Measurements from ENCODE around the gene EZH2. TPM values are rescaled to one million over a fixed set of nuclear protein-coding genes. Genes with fewer than 3 reads are reported as not detected.

Gene EZH2
- total and polyA plus RNA-seq, 9 donors = 13.1 to 30.2 (median 22.8) TPM

DNA sequence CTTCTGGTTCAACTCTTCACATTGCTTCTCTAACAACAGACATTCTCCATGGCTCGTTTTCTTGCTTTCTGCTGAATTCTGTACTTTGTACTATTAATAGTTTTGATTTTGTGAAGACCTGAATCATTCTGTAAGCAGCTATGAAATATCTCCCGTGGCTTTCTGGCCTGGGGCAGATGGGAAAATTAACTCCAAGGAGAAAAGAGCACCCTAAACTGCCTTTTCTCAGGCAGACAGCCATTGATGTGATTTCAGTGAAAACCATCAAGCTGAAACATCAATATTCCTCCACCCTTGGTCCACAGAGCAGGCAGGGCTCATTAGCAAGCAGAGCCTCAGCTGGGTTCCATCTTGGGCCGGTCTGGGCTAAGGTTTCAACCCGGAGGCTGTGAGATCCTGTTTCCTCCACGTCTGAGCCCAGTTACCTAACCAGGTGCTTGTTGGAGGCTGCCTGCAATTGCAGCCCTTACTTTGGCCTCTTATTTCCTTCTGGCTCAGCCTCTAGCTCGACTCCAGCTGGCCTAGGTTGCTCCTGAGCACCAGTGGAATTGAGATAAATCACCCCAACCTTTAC, 21.1 kb upstream of the EZH2 start:
- peaks cover 7% of the 10 kb centered on the region for H3K27me3 ChIP-seq (ENCODE audit: control insufficient read depth, insufficient read depth, low read length)
- H3K4me1 ChIP-seq (ENCODE audit: control insufficient read depth, insufficient read depth, low read length) = no peaks in the 10 kb centered on the region
- WGBS (ENCODE audit: insufficient coverage) = 9% methylated on average over 4 of the region's 6 CpGs
- H3K27ac ChIP-seq (ENCODE audit: low read length) = no peak overlapping the region
- no peak for DNase-seq
- H3K9me3 ChIP-seq (replicated peaks; ENCODE audit: control insufficient read depth, low read depth, low read length) = no peaks in the 10 kb centered on the region
- H3K36me3 ChIP-seq (ENCODE audit: control insufficient read depth, insufficient read depth, low read length) = no peaks in the 10 kb centered on the region
- H3K4me3 ChIP-seq (ENCODE audit: low read length) = no peak overlapping the region

DNA sequence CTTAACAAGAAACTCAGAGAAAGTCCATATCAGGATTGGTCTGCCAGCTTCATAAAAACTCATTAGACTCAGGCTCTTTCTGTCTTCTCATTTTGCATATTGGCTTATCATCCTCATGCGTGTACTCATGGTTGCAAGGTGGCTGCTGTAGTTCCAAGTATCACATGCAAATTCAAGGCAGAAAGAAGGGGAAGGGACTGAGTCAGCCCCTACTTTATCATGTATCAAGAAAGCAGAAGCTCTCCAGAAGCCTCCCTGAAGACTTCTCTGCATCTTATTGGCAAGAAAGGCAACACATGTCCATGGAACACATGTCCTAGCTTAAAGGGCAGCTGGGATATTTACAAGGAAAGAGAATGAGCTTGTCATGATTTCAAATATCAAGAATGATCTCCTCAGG, 19.4 kb upstream of the EZH2 start:
- Histone ChIP-seq H3K36me3 (ENCODE audit: control insufficient read depth, insufficient read depth, low read length) (no peaks in the 10 kb centered on the region), H3K27ac (ENCODE audit: low read length) (no peak overlapping the region), H3K4me3 (ENCODE audit: low read length) (no peak overlapping the region), H3K9me3 (replicated peaks; ENCODE audit: control insufficient read depth, low read depth, low read length) (no peaks in the 10 kb centered on the region), H3K4me1 (ENCODE audit: control insufficient read depth, insufficient read depth, low read length) (no peaks in the 10 kb centered on the region), H3K27me3 (ENCODE audit: control insufficient read depth, insufficient read depth, low read length) (peaks cover 4% of the 10 kb centered on the region)
- DNase-seq = no peak
- 80% methylated on average over 1 of the region's 1 CpG for WGBS (ENCODE audit: insufficient coverage)

DNA sequence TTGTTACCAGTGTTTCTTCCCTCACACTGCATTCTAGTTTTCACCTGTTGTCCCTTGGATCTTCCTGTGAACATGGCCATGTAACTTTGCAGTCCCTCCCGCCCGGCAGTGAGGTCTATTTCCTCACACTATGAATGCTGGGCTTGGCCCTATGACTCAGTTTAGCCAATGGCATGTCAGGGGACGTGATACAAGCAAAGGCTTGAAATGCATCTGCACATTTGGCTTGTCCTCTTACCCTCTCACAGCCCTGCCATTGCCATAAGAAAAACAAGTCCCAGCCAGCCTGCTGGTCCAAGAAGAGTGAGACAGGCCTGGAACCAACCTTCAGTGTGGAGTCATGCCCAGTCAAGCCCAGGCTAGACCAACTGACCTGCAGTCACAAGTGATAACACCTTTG, 17.1 kb upstream of the EZH2 start:
- WGBS (ENCODE audit: insufficient coverage) = 84% methylated on average over 3 of the region's 3 CpGs
- no peaks in the 10 kb centered on the region for H3K4me1 ChIP-seq (ENCODE audit: control insufficient read depth, insufficient read depth, low read length)
- H3K4me3 ChIP-seq (ENCODE audit: low read length) = no peak overlapping the region
- H3K36me3 ChIP-seq (ENCODE audit: control insufficient read depth, insufficient read depth, low read length) = no peaks in the 10 kb centered on the region
- H3K27me3 ChIP-seq (ENCODE audit: control insufficient read depth, insufficient read depth, low read length) = no peaks in the 10 kb centered on the region
- no peak overlapping the region for H3K27ac ChIP-seq (ENCODE audit: low read length)
- DNase-seq = no peak
- H3K9me3 ChIP-seq (replicated peaks; ENCODE audit: control insufficient read depth, low read depth, low read length) = no peaks in the 10 kb centered on the region

DNA sequence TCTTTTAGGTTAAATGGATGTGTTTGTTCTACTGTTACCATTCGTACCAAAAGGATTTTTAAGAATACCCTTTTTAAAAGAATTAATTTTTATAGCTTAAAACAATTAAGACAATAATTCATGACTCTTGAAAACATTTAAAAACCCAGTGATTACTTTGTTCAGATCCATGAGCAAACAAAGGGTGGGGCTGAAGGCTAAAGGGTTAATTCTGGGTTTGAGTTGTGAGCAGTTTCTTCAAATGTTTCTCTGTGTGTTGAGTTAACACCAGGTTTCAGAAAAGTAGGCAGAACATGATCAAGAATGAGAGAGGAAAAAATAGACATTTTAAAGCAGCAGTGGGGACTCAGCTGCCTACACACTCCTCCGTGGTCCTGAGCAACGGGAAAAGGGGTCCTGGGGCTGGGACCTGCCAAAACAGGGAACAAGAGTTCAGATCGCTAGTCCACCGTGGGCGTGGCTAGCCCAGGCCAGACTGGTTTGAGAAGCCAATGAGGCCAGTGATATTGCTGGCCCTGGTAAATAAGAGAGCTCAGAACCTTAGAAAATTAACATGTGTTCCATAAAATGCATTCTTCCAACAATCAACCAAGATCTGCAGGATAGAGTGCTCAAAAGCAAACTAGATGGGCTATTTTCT, 14.9 kb upstream of the EZH2 start:
- H3K27ac ChIP-seq (ENCODE audit: low read length) = no peak overlapping the region
- H3K4me1 ChIP-seq (ENCODE audit: control insufficient read depth, insufficient read depth, low read length) = no peaks in the 10 kb centered on the region
- no peaks in the 10 kb centered on the region for H3K9me3 ChIP-seq (replicated peaks; ENCODE audit: control insufficient read depth, low read depth, low read length)
- no peak for DNase-seq
- WGBS (ENCODE audit: insufficient coverage) = 17% methylated on average over 5 of the region's 6 CpGs
- no peak overlapping the region for H3K4me3 ChIP-seq (ENCODE audit: low read length)
- no peaks in the 10 kb centered on the region for H3K27me3 ChIP-seq (ENCODE audit: control insufficient read depth, insufficient read depth, low read length)
- no peaks in the 10 kb centered on the region for H3K36me3 ChIP-seq (ENCODE audit: control insufficient read depth, insufficient read depth, low read length)

DNA sequence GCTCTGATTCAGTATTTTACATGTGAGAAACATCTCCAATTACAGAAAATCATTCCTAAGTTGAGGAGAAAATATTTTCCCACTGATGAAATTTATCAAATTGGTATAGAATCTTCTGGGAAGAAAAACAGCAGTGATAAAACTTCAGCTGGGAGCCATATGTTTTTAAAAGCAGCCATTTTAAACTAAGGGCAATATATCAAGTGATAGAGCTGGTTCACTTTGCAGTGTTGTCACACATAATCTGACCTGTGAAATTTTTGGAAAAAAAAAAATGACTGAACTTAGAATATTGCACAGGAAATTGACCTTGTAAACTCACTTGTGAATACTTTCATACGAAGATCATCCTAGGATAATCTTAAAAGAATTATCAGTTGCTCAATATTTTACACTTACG, 10.5 kb upstream of the EZH2 start:
- Histone ChIP-seq H3K4me1 (ENCODE audit: control insufficient read depth, insufficient read depth, low read length) (no peaks in the 10 kb centered on the region), H3K9me3 (replicated peaks; ENCODE audit: control insufficient read depth, low read depth, low read length) (no peaks in the 10 kb centered on the region), H3K4me3 (ENCODE audit: low read length) (no peak overlapping the region), H3K36me3 (ENCODE audit: control insufficient read depth, insufficient read depth, low read length) (no peaks in the 10 kb centered on the region), H3K27me3 (ENCODE audit: control insufficient read depth, insufficient read depth, low read length) (no peaks in the 10 kb centered on the region), H3K27ac (ENCODE audit: low read length) (no peak overlapping the region)
- no peak for DNase-seq
- WGBS (ENCODE audit: insufficient coverage) = no CpG with 5 or more reads among the region's 2 CpGs

DNA sequence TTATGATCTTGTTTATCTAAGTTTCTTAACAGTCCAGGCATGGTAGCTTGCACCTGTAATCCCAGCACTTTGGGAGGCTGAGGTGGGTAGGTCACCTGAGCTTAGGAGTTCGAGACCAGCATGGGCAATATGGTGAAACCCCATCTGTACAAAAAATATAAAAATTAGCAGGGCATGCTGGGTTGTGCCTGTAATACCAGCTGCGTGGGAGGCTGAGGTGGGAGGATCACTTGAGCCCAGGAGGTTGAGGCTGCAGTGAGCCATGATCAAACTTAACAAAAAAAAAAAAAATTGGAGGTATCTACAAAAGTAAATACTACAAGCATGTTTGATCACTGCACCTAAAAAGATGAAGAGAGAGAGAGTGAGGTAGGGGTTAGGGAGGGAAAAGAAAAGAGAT, 9.0 kb upstream of the EZH2 start:
- no CpG with 5 or more reads among the region's 2 CpGs for WGBS (ENCODE audit: insufficient coverage)
- Histone ChIP-seq H3K4me3 (ENCODE audit: low read length) (no peak overlapping the region), H3K9me3 (replicated peaks; ENCODE audit: control insufficient read depth, low read depth, low read length) (no peaks in the 10 kb centered on the region), H3K27ac (ENCODE audit: low read length) (no peak overlapping the region), H3K4me1 (ENCODE audit: control insufficient read depth, insufficient read depth, low read length) (no peaks in the 10 kb centered on the region), H3K27me3 (ENCODE audit: control insufficient read depth, insufficient read depth, low read length) (no peaks in the 10 kb centered on the region), H3K36me3 (ENCODE audit: control insufficient read depth, insufficient read depth, low read length) (no peaks in the 10 kb centered on the region)
- no peak for DNase-seq

DNA sequence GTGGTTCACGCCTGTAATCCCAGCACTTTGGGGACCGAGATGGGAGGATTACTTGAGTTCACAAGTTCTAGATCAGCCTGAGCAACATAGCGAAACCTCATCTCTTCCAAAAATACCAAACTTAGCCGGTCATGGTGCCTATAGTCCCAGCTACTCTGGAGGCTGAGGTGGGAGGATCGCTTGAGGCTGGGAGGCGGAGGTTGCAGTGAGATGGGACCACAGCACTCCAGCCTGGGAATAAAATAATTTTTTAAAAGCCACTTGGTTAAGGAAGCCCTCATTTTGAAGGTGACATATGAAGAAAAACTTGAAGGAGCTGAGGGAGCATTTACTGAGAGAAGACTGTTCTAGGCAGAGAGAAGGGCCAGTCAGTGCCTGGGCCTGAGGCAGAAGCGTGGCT, 4.2 kb upstream of the EZH2 start:
- WGBS (ENCODE audit: insufficient coverage) = 86% methylated on average over 3 of the region's 7 CpGs
- H3K36me3 ChIP-seq (ENCODE audit: control insufficient read depth, insufficient read depth, low read length) = no peaks in the 10 kb centered on the region
- no peaks in the 10 kb centered on the region for H3K9me3 ChIP-seq (replicated peaks; ENCODE audit: control insufficient read depth, low read depth, low read length)
- no peaks in the 10 kb centered on the region for H3K27me3 ChIP-seq (ENCODE audit: control insufficient read depth, insufficient read depth, low read length)
- no peak overlapping the region for H3K4me3 ChIP-seq (ENCODE audit: low read length)
- DNase-seq = no peak
- H3K4me1 ChIP-seq (ENCODE audit: control insufficient read depth, insufficient read depth, low read length) = peaks cover 4% of the 10 kb centered on the region
- no peak overlapping the region for H3K27ac ChIP-seq (ENCODE audit: low read length)

DNA sequence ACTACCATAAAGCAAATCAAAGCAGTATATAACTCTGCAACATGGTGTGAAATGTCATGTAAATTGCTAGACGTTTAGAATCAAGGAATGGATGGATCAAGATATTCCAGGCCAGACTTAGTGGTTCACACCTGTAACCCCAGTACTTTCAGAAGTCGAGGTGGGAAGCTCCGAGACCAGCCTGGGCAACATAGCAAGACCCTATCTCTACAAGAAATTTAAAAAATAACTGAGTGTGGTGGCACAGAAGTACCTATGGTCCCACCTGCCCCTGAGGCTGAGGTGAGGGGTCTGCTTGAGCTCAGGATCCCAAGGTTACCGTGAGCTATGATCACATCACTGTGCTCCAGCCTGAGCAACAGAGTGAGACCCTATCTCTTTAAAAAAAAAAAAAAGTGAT, 2.8 kb upstream of the EZH2 start:
- no peaks in the 10 kb centered on the region for H3K27me3 ChIP-seq (ENCODE audit: control insufficient read depth, insufficient read depth, low read length)
- H3K4me1 ChIP-seq (ENCODE audit: control insufficient read depth, insufficient read depth, low read length) = peaks cover 4% of the 10 kb centered on the region
- H3K4me3 ChIP-seq (ENCODE audit: low read length) = no peak overlapping the region
- DNase-seq = no peak
- no peaks in the 10 kb centered on the region for H3K36me3 ChIP-seq (ENCODE audit: control insufficient read depth, insufficient read depth, low read length)
- H3K27ac ChIP-seq (ENCODE audit: low read length) = no peak overlapping the region
- no CpG with 5 or more reads among the region's 4 CpGs for WGBS (ENCODE audit: insufficient coverage)
- H3K9me3 ChIP-seq (replicated peaks; ENCODE audit: control insufficient read depth, low read depth, low read length) = no peaks in the 10 kb centered on the region

DNA sequence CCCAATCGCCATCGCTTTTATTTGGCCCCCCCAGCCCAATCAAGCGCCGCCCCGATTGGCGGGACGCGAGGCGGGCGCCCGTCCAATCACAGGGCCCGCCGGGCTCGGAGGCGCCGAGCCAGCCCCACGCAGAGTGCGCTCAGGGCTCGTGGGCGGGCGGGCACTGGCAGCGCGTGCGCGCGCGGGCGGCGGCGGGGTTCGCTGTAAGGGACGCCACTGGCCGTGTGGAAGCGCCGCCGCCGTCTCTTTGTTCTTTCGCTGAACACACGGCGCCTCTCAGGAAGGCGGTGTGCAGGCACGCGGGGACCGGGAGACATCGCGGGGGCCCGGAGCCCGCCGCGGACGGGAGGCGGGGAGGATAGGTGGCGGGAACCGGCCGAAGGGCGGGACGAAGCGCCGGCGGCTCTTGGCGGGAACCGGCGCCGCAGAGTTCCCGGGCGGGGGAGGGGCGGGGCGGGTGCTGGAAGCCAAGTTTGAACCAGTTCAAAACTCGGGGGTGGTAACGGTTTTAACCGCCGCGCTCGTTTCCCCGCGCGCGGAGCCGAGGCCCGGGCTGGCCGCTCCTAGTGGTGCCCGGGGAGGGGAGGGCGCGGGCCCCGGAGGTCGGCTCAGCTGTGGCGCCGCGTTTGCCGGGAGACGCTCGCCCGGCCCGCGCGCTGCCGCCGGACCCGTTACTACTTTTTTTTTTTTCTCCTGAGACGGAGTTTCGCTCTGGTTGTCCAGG, 370 bp upstream of the EZH2 start:
- peaks cover 4% of the 10 kb centered on the region for H3K4me1 ChIP-seq (ENCODE audit: control insufficient read depth, insufficient read depth, low read length)
- under 1% methylated on average over 101 of the region's 101 CpGs for WGBS (ENCODE audit: insufficient coverage)
- no peaks in the 10 kb centered on the region for H3K9me3 ChIP-seq (replicated peaks; ENCODE audit: control insufficient read depth, low read depth, low read length)
- no peaks in the 10 kb centered on the region for H3K27me3 ChIP-seq (ENCODE audit: control insufficient read depth, insufficient read depth, low read length)
- H3K4me3 ChIP-seq (ENCODE audit: low read length) = peak overlapping the region; percentile 69
- peak overlapping the region; percentile 96 for H3K27ac ChIP-seq (ENCODE audit: low read length)
- DNase-seq = peak; percentile 97
- H3K36me3 ChIP-seq (ENCODE audit: control insufficient read depth, insufficient read depth, low read length) = no peaks in the 10 kb centered on the region

DNA sequence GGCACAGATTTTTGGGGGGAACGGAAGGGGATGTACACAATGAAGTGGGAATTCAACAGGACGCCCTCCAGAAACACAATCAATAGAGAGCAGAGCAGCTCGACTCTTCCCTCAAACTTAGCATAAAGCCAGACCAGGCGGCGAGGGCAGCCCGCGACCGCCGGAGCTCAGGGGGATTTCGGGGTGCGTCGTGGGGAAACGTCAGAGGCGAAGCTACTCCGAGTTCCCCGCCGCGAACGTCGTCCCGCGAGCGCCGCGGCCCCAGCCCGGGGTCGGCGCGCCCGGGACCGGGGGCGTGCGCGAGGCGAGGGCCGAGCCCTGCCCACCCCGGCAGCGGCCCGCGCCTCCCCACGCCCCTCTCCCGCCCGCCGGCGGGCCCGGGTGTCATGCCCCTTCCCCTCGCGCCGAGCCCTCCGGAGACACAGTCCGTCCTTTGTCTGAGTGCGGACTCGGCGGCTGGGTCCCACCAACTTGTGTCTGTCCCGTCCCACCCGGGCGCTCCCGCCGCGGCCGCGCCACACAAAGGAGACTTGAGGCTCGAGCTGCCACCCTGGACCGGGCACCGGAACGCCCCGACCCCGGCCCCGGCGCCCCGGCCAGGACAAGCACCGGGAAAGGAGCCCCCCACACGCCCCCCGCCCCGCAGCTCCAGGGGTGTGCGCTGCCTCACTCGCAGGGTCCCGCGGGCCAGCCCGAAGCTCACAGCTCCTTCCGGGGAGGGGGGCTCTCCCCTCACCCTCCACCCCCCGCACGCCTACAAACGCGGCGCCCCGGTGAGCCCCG, 634 bp downstream of the EZH2 start:
- Histone ChIP-seq H3K27ac (ENCODE audit: low read length) (peak overlapping the region; percentile 94), H3K4me3 (ENCODE audit: low read length) (peak overlapping the region; percentile 75), H3K27me3 (ENCODE audit: control insufficient read depth, insufficient read depth, low read length) (no peaks in the 10 kb centered on the region), H3K9me3 (replicated peaks; ENCODE audit: control insufficient read depth, low read depth, low read length) (no peaks in the 10 kb centered on the region), H3K36me3 (ENCODE audit: control insufficient read depth, insufficient read depth, low read length) (no peaks in the 10 kb centered on the region), H3K4me1 (ENCODE audit: control insufficient read depth, insufficient read depth, low read length) (peaks cover 4% of the 10 kb centered on the region)
- under 1% methylated on average over 84 of the region's 88 CpGs for WGBS (ENCODE audit: insufficient coverage)
- DNase-seq = peak; percentile 52
